ENCODE results near the gene MPO.

DNA sequence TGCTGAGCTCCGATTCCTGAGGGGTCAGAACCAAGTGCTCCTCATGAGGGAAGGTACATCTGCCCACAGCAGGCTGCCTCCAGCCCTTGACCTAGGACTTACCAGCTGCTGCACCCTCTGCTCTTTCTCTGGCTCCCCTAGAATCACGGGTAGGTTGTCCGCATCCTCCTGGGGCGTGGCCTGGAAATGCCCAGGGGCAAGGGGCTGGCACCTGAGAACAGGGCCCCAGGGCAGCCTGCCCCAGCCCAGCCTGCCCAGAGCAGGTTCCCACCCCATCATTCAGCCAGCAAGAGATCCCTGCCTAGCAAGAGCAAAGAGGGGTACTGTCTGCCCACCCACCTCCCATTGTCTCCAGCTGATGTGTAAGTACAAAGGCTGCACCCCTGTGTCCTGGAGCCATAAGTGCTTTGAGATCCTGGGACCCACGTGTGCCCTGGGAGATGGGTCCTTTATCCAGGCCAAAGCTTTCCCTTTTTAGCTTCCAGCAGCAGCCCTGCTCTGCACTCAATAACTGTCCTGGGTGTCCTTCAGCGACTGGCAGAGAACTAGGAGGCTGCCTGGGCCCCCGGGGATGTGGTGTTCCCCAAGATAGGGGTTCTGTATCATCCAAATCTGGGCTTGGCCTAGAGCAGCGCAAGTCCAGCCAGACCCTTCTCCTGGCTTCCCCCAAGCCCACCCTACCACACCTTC, 42.8 kb upstream of the MPO start:
- TF ChIP-seq GATA2 (IDR thresholded peaks at IDR 0.05; ENCODE audit: low read depth, low read length) (no peak), GATA3 (IDR thresholded peaks at IDR 0.05; ENCODE audit: low read depth, low read length) (no peak)
